ENCODE data around the gene PRR14L. TPM values are rescaled to one million over a fixed set of nuclear protein-coding genes. Genes with fewer than 3 reads are reported as not detected.
"Not testable (repeated sequence)": the region's sequence is repeated elsewhere in the genome, so short reads cannot be mapped to it uniquely, and the experiment has no call there.

PRR14L gene
- polyA plus RNA-seq, 3 donors = 4.2 to 7.4 (median 5.3) TPM

DNA sequence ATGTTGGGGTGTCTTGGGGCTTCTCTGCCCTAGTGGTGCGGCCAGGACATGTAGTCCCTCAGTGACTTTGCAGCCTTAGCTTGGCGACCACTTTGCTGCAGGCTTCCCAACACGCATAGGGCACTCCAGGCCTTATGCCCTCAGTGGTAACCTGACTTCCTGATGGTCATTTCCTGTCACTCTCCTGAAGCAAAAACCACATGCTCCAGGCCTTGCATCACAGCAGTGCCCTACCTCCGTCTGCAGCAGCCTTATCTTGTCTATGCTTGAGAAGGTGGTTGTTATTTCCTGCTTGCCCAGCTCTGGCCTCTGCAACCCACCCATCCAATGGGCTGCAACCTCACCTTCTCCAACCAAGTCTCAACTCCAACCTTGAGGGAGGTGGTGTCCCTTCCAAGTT lies 54.5 kb downstream of the PRR14L start:
- H3K27ac ChIP-seq (ENCODE audit: low read depth, low read length) = no peak overlapping the region
- WGBS, 3 donors = 59 to 86% (median 68%) methylated on average over 4 of the region's 4 CpGs

GRCh38 chr22:31694046-31694445 lies 55.9 kb downstream of the PRR14L start:
- 97 to 99% (median 98%) methylated on average over 11 of the region's 11 CpGs for WGBS, 3 donors
- H3K27ac ChIP-seq (ENCODE audit: low read depth, low read length) = not testable (repeated sequence)

DNA sequence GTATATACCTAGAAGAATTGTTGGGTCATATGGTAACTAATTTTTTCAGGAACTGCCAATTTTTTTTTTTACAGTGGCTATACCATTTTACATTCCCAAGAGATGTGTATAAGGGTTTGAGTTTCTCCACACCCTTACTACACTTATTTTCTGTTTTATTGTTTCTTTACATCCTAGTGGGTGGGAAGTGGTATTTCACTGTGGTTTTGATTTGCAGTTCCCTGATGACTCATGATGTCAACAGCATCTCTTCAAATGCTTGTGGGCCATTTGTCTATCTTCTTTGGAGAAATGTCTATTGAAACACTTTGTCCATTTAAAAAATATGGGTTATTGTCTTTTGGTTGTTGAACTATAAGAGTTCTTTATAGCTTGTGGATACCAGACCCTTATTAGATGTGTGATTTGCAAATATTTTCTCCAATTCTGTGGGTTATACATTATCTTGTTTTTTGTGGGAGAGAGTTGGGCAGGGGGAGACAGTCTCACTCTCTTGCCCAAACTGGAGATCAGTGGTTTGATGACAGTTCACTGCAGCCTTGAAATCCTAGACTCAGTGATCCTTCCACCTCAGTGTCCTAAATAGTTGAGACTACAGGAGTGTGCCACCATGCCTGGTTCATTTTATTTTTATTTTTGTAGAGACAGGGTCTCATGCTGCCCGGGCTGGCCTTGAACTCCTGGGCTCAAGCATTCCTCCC lies 57.6 kb downstream of the PRR14L start:
- H3K27ac ChIP-seq (ENCODE audit: low read depth, low read length) = no peak overlapping the region
- 89 to 98% (median 93%) methylated on average over 1 of the region's 1 CpG for WGBS, 3 donors

GRCh38 chr22:31691408-31691807 lies 58.5 kb downstream of the PRR14L start:
- 97 to 100% (median 98%) methylated on average over 3 of the region's 3 CpGs for WGBS, 3 donors
- H3K27ac ChIP-seq (ENCODE audit: low read depth, low read length) = no peak overlapping the region

DNA sequence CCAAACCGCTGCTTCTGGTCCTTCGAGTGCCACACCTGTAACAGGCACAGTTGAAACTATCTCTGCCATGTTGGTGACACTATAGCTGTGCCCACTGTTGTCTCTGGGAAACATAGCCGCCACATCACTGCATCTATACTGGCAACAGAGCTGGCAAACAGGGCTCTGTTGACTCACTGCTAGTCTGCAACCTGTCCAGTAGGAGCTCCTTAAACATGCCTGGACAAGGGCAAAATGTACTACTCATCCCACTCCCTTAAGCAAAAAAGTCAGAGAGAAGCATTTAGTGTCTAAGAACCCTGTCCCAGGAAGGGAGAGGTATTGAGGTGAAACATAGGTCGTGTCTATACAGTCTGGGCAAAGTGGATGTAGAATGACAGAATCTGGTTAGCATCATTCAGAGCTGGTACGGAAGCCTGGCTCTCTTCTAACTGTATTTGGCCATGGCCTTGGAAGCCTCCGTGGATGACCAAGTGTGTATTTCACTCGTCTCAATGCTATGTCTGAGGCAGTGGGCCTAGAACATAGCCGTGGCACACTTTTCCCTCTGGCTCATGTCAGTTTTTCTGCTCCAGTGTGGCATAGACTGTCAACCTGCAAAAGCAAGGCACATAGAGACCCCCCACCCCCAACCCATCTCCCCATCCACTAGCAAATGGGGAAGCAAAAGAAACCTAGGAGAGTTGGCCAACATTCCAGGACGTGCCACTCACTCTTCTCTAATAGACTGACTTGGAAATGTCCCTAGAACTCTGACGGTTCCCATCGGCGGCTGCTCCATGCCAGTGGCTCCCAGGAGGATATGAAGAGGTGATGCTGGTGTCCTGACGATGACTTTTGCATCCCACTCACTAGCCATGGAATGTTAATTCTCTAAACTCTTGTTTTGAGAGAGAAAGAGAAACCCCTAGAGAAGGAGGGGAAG lies 66.5 kb downstream of the PRR14L start:
- no peak overlapping the region for H3K27ac ChIP-seq (ENCODE audit: low read depth, low read length)

GRCh38 chr22:31682751-31683150 lies 67.2 kb downstream of the PRR14L start:
- H3K27ac ChIP-seq (ENCODE audit: low read depth, low read length) = no peak overlapping the region
- WGBS, 3 donors = 88 to 90% (median 89%) methylated on average over 7 of the region's 7 CpGs

More for the DNA sequence above, 66.5 kb downstream of the PRR14L start:
- WGBS, 3 donors = 87 to 88% (median 88%) methylated on average over 13 of the region's 13 CpGs

- H3K27ac ChIP-seq (ENCODE audit: low read depth, low read length) = no peak overlapping the region
- 67 to 89% (median 83%) methylated on average over 17 of the region's 17 CpGs for WGBS, 3 donors
Measured at GRCh38 chr22:31681349-31682345, 68.3 kb downstream of the PRR14L start.

DNA sequence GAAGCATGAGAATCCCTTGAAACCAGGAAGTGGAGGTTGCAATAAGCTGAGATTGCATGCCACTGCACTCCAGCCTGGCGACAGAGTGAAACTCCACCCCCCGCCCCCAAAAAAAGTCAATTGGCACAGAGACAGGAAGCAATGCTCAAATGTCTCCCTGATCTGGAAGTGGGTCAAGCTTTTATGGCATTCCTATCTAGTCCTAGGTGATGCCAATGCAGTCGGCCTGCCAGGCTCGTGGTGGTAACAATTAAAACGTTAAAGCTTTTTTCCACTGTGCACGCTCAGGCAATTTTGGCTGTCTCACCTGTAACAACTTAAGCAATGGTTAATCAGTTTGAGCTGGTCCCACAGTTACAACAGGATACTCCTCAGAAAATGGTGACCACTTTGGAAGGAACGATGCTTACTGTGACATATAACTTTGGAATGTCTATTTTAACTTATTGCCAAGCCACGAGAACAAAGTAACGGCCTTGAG lies 69.0 kb downstream of the PRR14L start:
- no peak overlapping the region for H3K27ac ChIP-seq (ENCODE audit: low read depth, low read length)
- 62 to 65% (median 64%) methylated on average over 9 of the region's 9 CpGs for WGBS, 3 donors

- no peak overlapping the region for H3K27ac ChIP-seq (ENCODE audit: low read depth, low read length)
Measured at GRCh38 chr22:31678748-31679147, 71.2 kb downstream of the PRR14L start.

DNA sequence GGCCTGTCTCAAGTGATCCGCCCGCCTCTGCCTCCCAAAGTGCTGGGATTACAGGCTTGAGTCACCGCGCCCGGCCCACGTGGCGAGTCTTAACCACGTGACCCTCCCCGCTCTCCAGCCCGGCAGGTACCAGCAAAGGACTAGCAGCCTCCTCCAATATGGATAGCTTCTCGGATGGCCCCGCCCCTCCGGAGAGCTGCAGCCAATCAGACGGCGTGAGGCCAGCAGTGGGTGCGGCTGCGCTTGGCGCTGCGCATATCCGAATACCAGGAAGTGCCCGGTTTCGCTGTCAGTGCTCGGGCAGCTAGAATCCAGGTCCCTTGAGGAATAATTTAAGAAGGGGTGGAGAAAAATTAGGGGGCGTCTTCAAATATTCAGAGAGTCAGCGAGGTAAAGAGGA lies 73.2 kb downstream of the PRR14L start:
- WGBS, 3 donors = 1 to 2% (median 1%) methylated on average over 25 of the region's 25 CpGs
- H3K27ac ChIP-seq (ENCODE audit: low read depth, low read length) = no peak overlapping the region

More at GRCh38 chr22:31678748-31679147, 71.2 kb downstream of the PRR14L start:
- 85 to 95% (median 92%) methylated on average over 7 of the region's 7 CpGs for WGBS, 3 donors

DNA sequence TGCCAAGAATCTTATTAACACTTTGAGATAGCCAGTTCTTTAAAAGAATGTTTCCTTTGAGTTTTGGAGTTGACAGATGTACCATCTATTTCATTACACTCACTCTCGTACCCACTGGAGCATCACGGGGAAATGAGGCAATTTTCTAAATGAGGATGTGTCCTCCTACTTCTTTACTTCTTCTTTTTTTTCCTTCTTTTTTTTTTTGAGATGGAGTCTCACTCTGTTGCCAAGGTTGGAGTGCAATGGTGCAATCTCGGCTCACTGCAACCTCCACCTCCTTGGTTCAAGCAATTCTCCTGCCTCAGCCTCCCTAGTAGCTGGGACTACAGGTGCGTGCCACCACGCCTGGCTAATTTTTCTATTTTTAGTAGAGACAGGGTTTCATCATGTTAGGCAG lies 75.7 kb downstream of the PRR14L start:
- H3K27ac ChIP-seq (ENCODE audit: low read depth, low read length) = not testable (repeated sequence)
- WGBS, 3 donors = 56 to 85% (median 72%) methylated on average over 5 of the region's 5 CpGs

DNA sequence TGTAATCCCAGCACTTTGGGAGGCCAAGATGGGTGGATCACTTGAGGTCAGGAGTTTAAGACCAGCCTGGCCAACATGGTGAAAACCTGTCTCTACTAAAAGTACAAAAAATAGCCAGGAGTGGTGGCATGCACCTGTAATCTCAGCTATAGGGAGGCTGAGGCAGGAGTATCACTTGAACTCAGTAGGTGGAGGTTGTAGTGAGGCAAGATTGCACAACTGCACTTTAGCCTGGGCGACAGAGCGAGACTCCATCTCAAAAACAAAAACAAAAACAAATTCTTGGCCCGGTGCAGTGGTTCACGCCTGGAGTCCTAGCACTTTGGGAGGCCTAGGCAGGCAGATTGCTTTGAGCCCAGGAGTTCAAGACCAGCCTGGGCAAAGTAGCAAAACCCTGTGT lies 81.1 kb downstream of the PRR14L start:
- not testable (repeated sequence) for H3K27ac ChIP-seq (ENCODE audit: low read depth, low read length)
- 86 to 94% (median 87%) methylated on average over 4 of the region's 4 CpGs for WGBS, 3 donors

DNA sequence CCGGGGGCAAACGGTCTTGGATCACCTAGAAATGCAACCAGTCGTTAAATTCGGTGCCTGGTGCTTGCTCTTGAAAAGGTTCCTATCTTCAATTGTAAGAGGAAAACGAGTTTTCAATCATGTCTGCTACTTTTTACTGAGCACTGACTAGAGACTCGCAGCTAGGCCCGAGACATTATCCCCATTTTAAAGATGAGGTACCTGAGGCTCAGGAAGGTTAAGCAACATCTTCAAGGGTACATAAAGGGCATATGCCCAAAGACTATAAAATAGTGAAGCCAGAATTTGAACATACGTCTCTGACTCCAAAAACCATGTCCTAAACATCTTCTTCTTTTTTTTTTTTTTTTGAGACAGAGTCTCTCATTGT lies 87.3 kb downstream of the PRR14L start:
- no peak overlapping the region for H3K27ac ChIP-seq (ENCODE audit: low read depth, low read length)
- 60 to 67% (median 62%) methylated on average over 8 of the region's 8 CpGs for WGBS, 3 donors

- 2 to 3% (median 2%) methylated on average over 52 of the region's 52 CpGs for WGBS, 3 donors
- no peak within 1 kb of the TSS for H3K27ac ChIP-seq (ENCODE audit: low read depth, low read length)
Measured at GRCh38 chr22:31661851-31662667, 87.9 kb downstream of the PRR14L start, which contains the start of gene PISD. TSS of gene PISD (minus strand) at chr22:31662215. CDS start at chr22:31662208, 7 bp downstream.

GRCh38 chr22:31660860-31661341 lies 89.0 kb downstream of the PRR14L start:
- WGBS, 3 donors = 64% methylated on average over 10 of the region's 10 CpGs
- not testable (repeated sequence) for H3K27ac ChIP-seq (ENCODE audit: low read depth, low read length)

DNA sequence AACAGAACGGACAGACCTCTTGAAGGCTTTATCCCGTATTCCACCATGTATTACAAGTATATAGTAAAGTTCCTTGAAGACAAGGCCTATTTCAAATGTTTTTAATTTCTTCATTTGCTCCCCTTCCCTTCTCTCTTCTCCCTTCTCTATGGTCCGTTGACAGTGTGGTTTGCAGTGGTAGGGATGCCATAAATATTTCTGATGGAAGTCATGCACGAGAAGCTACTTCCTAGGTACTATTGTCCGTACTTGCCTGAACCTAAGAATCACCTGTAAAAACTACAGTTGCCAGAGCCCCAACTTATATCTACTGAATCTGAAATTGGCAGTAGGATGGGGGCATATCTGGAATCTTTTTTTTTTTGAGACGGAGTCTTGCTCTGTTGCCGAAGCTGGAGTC lies 90.7 kb downstream of the PRR14L start:
- 86% methylated on average over 7 of the region's 7 CpGs for WGBS, 3 donors

DNA sequence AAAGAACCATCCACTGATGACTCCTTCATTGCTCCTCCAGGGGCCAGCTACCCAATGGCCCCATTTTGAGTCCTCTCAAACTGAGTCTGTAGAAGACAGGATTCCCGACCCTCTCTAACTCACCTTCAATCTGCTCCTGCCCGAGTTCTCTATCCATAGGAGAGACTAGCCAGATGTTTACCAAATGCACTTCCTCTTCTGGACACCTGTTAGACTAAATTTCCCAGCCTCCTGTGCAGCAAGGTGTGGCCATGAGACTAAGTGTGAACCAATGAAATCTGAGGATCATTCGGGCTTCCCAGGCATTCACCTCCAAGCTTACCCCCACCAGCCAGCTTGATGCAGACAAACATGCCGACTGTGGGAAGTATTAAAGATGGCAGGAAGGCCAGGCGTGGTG lies 95.5 kb downstream of the PRR14L start:
- 92 to 97% (median 94%) methylated on average over 5 of the region's 5 CpGs for WGBS, 3 donors
- H3K27ac ChIP-seq (ENCODE audit: low read depth, low read length) = no peak overlapping the region

More for the DNA sequence above, 90.7 kb downstream of the PRR14L start:
- H3K27ac ChIP-seq (ENCODE audit: low read depth, low read length) = no peak overlapping the region
